ENCODE results near the gene PNPLA8. TPM values are rescaled to one million over a fixed set of nuclear protein-coding genes. Genes with fewer than 3 reads are reported as not detected.

The PNPLA8 gene
- polyA plus RNA-seq, 1 donor from 2014 or later = 85.1 TPM

DNA sequence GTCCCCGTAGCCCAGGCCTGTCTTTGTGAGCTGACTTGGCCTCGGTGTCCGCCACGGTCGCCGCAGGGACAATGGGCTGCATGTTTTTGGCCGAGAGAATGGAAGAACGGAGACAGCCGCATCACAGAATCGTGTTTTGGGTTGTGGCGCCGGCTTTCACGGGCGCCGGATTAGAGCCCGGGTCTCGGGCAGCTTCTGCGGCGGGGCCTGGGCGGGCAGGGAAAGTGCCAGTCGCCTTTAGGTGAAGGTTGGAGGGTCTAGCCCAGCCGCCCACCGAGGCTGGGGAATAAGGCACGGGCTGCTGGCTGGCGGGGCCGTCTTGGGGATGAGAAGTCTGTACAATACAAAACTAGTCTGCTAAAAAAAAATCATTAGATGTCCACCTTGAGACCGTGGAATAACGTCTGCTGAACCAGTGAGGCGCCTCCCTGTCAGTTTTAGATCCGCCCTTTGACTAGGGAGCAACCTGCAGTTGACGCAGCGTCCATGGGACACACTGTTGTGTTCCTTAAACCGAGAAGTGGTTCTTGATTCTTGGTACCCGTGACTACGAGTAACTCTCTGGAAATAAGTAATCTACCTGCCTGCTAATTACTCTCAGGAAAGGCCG lies 44.3 kb upstream of the PNPLA8 start (continued):
- no peak for TF ChIP-seq RAD21 (conservative IDR thresholded peaks at IDR 0.05)

DNA sequence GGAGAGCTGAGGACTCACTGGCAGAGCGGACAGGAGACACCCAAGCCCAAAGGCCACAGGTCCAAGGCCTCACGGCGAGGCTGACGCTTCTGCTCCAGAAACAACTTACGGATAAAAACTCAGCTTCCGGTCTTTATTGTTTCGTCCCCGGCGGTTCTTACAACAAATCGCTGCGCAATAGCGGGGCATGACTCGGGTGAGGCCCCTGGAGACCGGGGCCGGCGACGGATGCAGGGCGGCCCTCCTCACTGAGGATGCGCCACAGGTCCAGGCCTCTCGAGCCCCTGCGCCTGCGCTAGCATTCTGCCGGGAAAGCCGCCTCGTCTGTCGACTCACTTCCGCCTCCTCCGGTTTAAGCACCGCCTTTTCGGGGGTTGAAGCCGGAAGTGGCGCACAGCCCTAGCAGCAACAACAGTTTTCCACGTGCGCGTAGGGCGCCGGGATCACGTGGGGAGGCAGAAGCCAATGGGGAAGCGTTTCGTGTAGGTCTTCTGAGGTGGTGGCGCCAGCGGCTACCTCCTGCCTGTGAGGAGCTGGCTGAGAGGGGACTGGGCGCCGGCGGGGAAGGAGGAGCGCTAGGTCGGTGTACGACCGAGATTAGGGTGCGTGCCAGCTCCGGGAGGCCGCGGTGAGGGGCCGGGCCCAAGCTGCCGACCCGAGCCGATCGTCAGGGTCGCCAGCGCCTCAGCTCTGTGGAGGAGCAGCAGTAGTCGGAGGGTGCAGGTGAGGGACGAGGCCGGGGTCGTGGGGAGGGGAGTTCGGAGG lies 43.6 kb upstream of the PNPLA8 start, which contains the start of the genes DNAJB9 and THAP5:
TSS of gene DNAJB9 (plus strand) at position 494 of the 765 bp plus-strand sequence. CDS start 1,853 bp downstream, outside the sequence.
TSS of gene THAP5 (minus strand) at position 326 of the 765 bp plus-strand sequence. CDS start at position 189, 137 bp downstream.
- H3K36me3 ChIP-seq (ENCODE audit: insufficient read depth, low read length) = peaks cover 5% of the 10 kb centered on the region
- H2AFZ ChIP-seq (ENCODE audit: low read depth, low read length) = peak within 1 kb of the TSS; percentile 84
- H3K4me3 ChIP-seq (ENCODE audit: low read length) = peak within 1 kb of the TSS; percentile 86
- H3K9me3 ChIP-seq (ENCODE audit: low read length) = no peaks in the 10 kb centered on the region
- H3K4me2 ChIP-seq (ENCODE audit: low read length) = peak within 1 kb of the TSS; percentile 85
- TF ChIP-seq TAF1 (IDR thresholded peaks at IDR 0.05; ENCODE audit: low read depth) (peak; percentile 92), POLR2AphosphoS5 (IDR thresholded peaks at IDR 0.05) (peak; percentile 96), EZH2 (IDR thresholded peaks at IDR 0.05; ENCODE audit: borderline replicate concordance, insufficient read depth, low read length, poor library complexity, severe bottlenecking) (no peak), EP300 (conservative IDR thresholded peaks at IDR 0.05; ENCODE audit: poor library complexity, severe bottlenecking) (peak; percentile 12), SMC3 (conservative IDR thresholded peaks at IDR 0.05; ENCODE audit: poor library complexity) (peak; percentile 18), RAD21 (conservative IDR thresholded peaks at IDR 0.05) (peak; percentile 39), MXI1 (conservative IDR thresholded peaks at IDR 0.05; ENCODE audit: poor library complexity, severe bottlenecking) (peak; percentile 93)
- TF ChIP-seq, protein P1, sequence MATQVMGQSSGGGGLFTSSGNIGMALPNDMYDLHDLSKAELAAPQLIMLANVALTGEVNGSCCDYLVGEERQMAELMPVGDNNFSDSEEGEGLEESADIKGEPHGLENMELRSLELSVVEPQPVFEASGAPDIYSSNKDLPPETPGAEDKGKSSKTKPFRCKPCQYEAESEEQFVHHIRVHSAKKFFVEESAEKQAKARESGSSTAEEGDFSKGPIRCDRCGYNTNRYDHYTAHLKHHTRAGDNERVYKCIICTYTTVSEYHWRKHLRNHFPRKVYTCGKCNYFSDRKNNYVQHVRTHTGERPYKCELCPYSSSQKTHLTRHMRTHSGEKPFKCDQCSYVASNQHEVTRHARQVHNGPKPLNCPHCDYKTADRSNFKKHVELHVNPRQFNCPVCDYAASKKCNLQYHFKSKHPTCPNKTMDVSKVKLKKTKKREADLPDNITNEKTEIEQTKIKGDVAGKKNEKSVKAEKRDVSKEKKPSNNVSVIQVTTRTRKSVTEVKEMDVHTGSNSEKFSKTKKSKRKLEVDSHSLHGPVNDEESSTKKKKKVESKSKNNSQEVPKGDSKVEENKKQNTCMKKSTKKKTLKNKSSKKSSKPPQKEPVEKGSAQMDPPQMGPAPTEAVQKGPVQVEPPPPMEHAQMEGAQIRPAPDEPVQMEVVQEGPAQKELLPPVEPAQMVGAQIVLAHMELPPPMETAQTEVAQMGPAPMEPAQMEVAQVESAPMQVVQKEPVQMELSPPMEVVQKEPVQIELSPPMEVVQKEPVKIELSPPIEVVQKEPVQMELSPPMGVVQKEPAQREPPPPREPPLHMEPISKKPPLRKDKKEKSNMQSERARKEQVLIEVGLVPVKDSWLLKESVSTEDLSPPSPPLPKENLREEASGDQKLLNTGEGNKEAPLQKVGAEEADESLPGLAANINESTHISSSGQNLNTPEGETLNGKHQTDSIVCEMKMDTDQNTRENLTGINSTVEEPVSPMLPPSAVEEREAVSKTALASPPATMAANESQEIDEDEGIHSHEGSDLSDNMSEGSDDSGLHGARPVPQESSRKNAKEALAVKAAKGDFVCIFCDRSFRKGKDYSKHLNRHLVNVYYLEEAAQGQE (IDR thresholded peaks at IDR 0.05; ENCODE audit: borderline replicate concordance) = peak; percentile 44
- TF ChIP-seq, protein P2, sequence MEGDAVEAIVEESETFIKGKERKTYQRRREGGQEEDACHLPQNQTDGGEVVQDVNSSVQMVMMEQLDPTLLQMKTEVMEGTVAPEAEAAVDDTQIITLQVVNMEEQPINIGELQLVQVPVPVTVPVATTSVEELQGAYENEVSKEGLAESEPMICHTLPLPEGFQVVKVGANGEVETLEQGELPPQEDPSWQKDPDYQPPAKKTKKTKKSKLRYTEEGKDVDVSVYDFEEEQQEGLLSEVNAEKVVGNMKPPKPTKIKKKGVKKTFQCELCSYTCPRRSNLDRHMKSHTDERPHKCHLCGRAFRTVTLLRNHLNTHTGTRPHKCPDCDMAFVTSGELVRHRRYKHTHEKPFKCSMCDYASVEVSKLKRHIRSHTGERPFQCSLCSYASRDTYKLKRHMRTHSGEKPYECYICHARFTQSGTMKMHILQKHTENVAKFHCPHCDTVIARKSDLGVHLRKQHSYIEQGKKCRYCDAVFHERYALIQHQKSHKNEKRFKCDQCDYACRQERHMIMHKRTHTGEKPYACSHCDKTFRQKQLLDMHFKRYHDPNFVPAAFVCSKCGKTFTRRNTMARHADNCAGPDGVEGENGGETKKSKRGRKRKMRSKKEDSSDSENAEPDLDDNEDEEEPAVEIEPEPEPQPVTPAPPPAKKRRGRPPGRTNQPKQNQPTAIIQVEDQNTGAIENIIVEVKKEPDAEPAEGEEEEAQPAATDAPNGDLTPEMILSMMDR (IDR thresholded peaks at IDR 0.05; ENCODE audit: poor library complexity, severe bottlenecking) = peak; percentile 27
- no peaks in the 10 kb centered on the region for H3K9me2 ChIP-seq (ENCODE audit: insufficient read depth, low read length)
- H3K9ac ChIP-seq (ENCODE audit: low read length) = peak within 1 kb of the TSS; percentile 96
- H3K27ac ChIP-seq (ENCODE audit: low read length) = peak within 1 kb of the TSS; percentile 88
- no peaks in the 10 kb centered on the region for H4K20me1 ChIP-seq (ENCODE audit: insufficient read depth)
- peaks cover 4% of the 10 kb centered on the region for H3F3A ChIP-seq (ENCODE audit: insufficient read depth, low read length, poor library complexity, severe bottlenecking)
- H3K27me3 ChIP-seq (ENCODE audit: insufficient read depth, low read depth, low read length) = no peaks in the 10 kb centered on the region
- peaks cover 68% of the 10 kb centered on the region for H3K79me2 ChIP-seq (replicated peaks; ENCODE audit: insufficient read depth, low read length)

Measured in neural cell (in vitro differentiated cells).